ENCODE measurements around the gene UQCRFS1. TPM values are rescaled to one million over a fixed set of nuclear protein-coding genes. Genes with fewer than 3 reads are reported as not detected.
A peak's percentile ranks its signal among the peaks of the same experiment; 100 is the strongest.

UQCRFS1 gene
- total and polyA plus RNA-seq, 11 donors = 56.7 to 160 (median 130) TPM

- Histone ChIP-seq H3K4me1 (no peaks in the 10 kb centered on the region), H3K9me3 (peaks cover 0 to 70% (median 34%) of the 10 kb centered on the region in 12 donors), H3K27me3 (no peaks in the 10 kb centered on the region), H3K27ac (no peak overlapping the region), H3K36me3 (no peaks in the 10 kb centered on the region), H3K4me3 (no peak overlapping the region)
- intact Hi-C loops (cut with DNase I) = no loop called here
- no peak for TF ChIP-seq CTCF (IDR thresholded peaks at IDR 0.05)
- no peak for TF ChIP-seq POLR2A (IDR thresholded peaks at IDR 0.05)
- WGBS, 4 donors = 43 to 63% (median 55%) methylated on average over 2 of the region's 2 CpGs
- ATAC-seq (no peak), DNase-seq (no peak)
Measured at GRCh38 chr19:29173896-29174295, 39.1 kb downstream of the UQCRFS1 start.

- 82 to 87% (median 83%) methylated on average over 2 of the region's 2 CpGs for WGBS, 4 donors
- no peaks in the 10 kb centered on the region for H3K36me3 ChIP-seq
- DNase-seq (no peak), ATAC-seq (no peak)
- intact Hi-C loops (cut with DNase I) = no loop called here
- peaks cover 0 to 54% (median 19%) of the 10 kb centered on the region in 12 donors for H3K9me3 ChIP-seq
- H3K4me3 ChIP-seq = no peak overlapping the region
- TF ChIP-seq CTCF (IDR thresholded peaks at IDR 0.05) (no peak), POLR2A (IDR thresholded peaks at IDR 0.05) (no peak)
- no peaks in the 10 kb centered on the region for H3K4me1 ChIP-seq
- no peaks in the 10 kb centered on the region for H3K27me3 ChIP-seq
- H3K27ac ChIP-seq = no peak overlapping the region
Measured at GRCh38 chr19:29172302-29172701, 40.6 kb downstream of the UQCRFS1 start.

GRCh38 chr19:29171525-29171924 is 41.4 kb downstream of the UQCRFS1 start:
- no peak overlapping the region for H3K4me3 ChIP-seq
- TF ChIP-seq CTCF (IDR thresholded peaks at IDR 0.05) (no peak), POLR2A (IDR thresholded peaks at IDR 0.05) (no peak)
- DNase-seq = no peak
- no peaks in the 10 kb centered on the region for H3K36me3 ChIP-seq
- 73 to 85% (median 84%) methylated on average over 2 of the region's 2 CpGs for WGBS, 4 donors
- intact Hi-C loops (cut with DNase I) = no loop called here
- ATAC-seq = no peak
- H3K4me1 ChIP-seq = no peaks in the 10 kb centered on the region
- no peaks in the 10 kb centered on the region for H3K27me3 ChIP-seq
- peaks cover 0 to 47% (median 11%) of the 10 kb centered on the region in 12 donors for H3K9me3 ChIP-seq
- no peak overlapping the region for H3K27ac ChIP-seq

GRCh38 chr19:29170554-29170953 is 42.4 kb downstream of the UQCRFS1 start:
- no peaks in the 10 kb centered on the region for H3K4me1 ChIP-seq
- H3K27me3 ChIP-seq = peaks cover 0 to 3% (median 0%) of the 10 kb centered on the region in 9 donors
- H3K9me3 ChIP-seq = peaks cover 0 to 37% (median 2%) of the 10 kb centered on the region in 12 donors
- no peaks in the 10 kb centered on the region for H3K36me3 ChIP-seq
- ATAC-seq = no peak
- TF ChIP-seq CTCF (IDR thresholded peaks at IDR 0.05) (peak in 1 of 12 donors; percentile 29), POLR2A (IDR thresholded peaks at IDR 0.05) (no peak)
- no peak overlapping the region for H3K4me3 ChIP-seq
- no peak overlapping the region for H3K27ac ChIP-seq
- intact Hi-C loops (cut with DNase I) = no loop called here
- DNase-seq = no peak
- 32 to 47% (median 44%) methylated on average over 1 of the region's 1 CpG for WGBS, 4 donors
